Caco-2 (cell line): ENCODE measurements around the gene DDRGK1. TPM values are rescaled to one million over a fixed set of nuclear protein-coding genes. Genes with fewer than 3 reads are reported as not detected.
A peak's percentile ranks its signal among the peaks of the same experiment; 100 is the strongest.

Experiments used
- BruUV-seq: library from RNA; stranded (reverse); fragments of 400-500 nt; replicated peaks from 2 replicates; lab custom pipeline; 2021; lab: Mats Ljungman, UMichigan
- CTCF ChIA-PET: fragments of 300-600 bp; sonication (Branson Sonifier 250); formaldehyde crosslinking; loops from one replicate; lab custom pipeline; 2022; ENCODE audit warnings: antibody characterized with exemption; lab: Charles Lee
- POLR2A ChIA-PET: fragments of 300-600 bp; sonication (Branson Sonifier 250); formaldehyde crosslinking; loops from one replicate; lab custom pipeline; 2022; ENCODE audit warnings: antibody characterized with exemption; lab: Charles Lee
- DNase-seq, 2 experiments: peaks; one replicate each; pipeline versions ENCODE4 v3.0.0 to v3.0.0-alpha.2; 2020 to 2022
- H3K27me3 ChIP-seq: replicated peaks from 2 replicates; pipeline ENCODE4 v1.6.0; 2011; ENCODE audit warnings: low read length; ENCODE audit not compliant: control insufficient read depth, insufficient read depth
- H3K36me3 ChIP-seq: 2 replicates; pipeline ENCODE4 v1.5.1; 2011; ENCODE audit warnings: low read length; ENCODE audit not compliant: control insufficient read depth, insufficient read depth
- H3K4me1 ChIP-seq: fragments of 250-450 bp; sonication (Bioruptor Pico); 2 replicates; pipeline ENCODE4 v1.5.1; 2020; ENCODE audit warnings: mild to moderate bottlenecking
- H3K4me3 ChIP-seq: 2 replicates; pipeline ENCODE4 v1.5.1; 2011; ENCODE audit warnings: low read depth, mild to moderate bottlenecking, control low read depth, low read length
- H3K9me3 ChIP-seq: fragments of 250-450 bp; sonication (Bioruptor Pico); 2 replicates; pipeline ENCODE4 v1.5.1; 2020; ENCODE audit warnings: mild to moderate bottlenecking, moderate library complexity
- H3K27ac Mint-ChIP-seq: one replicate; pipeline ENCODE4 v1.8.0; 2022; ENCODE audit warnings: mixed read lengths; ENCODE audit not compliant: unreplicated experiment
- H3K27me3 Mint-ChIP-seq: one replicate; pipeline ENCODE4 v1.8.0; 2022; ENCODE audit warnings: mixed read lengths; ENCODE audit not compliant: insufficient read depth, unreplicated experiment
- H3K36me3 Mint-ChIP-seq: one replicate; pipeline ENCODE4 v1.8.0; 2022; ENCODE audit warnings: mild to moderate bottlenecking, mixed read lengths; ENCODE audit not compliant: insufficient read depth, unreplicated experiment
- H3K4me1 Mint-ChIP-seq: one replicate; pipeline ENCODE4 v1.8.0; 2022; ENCODE audit warnings: low read depth, mixed read lengths; ENCODE audit not compliant: unreplicated experiment
- H3K4me3 Mint-ChIP-seq: one replicate; pipeline ENCODE4 v1.8.0; 2022; ENCODE audit warnings: mild to moderate bottlenecking, moderate library complexity, mixed read lengths; ENCODE audit not compliant: unreplicated experiment
- H3K9me3 Mint-ChIP-seq: one replicate; pipeline ENCODE4 v1.8.0; 2022; ENCODE audit warnings: mixed read lengths; ENCODE audit not compliant: unreplicated experiment
- intact Hi-C: fragments of 100-400 bp; cut with micrococcal nuclease; formaldehyde crosslinking; loops from one replicate; pipeline ENCODE4 v1.10.0; 2022; ENCODE audit not compliant: unreplicated experiment
- total RNA-seq: library from RNA; stranded (reverse); gene quantifications from 2 replicates; pipeline ENCODE4 v1.2.3, GENCODE V29; 2022
- TF ChIP-seq, protein P1 (sequence below), 2 experiments: fragments of 200-600 bp in 1 of 2; IDR thresholded peaks; 1 replicate in 1 of 2; 2 replicates in 1 of 2; pipeline versions ENCODE4 v1.5.1 to v1.8.0; 2011 to 2022; ENCODE audit warnings: antibody characterized with exemption in 1 of 2, control low read depth in 1 of 2, inconsistent platforms in 1 of 2, low read depth in 1 of 2, low read length in 1 of 2, mild to moderate bottlenecking in 1 of 2, moderate library complexity in 1 of 2; ENCODE audit not compliant: insufficient read depth in 1 of 2, severe bottlenecking in 1 of 2, unreplicated experiment in 1 of 2

Gene DDRGK1
- total RNA-seq, 1 experiment from 2014 or later: 84.8 TPM

DNA sequence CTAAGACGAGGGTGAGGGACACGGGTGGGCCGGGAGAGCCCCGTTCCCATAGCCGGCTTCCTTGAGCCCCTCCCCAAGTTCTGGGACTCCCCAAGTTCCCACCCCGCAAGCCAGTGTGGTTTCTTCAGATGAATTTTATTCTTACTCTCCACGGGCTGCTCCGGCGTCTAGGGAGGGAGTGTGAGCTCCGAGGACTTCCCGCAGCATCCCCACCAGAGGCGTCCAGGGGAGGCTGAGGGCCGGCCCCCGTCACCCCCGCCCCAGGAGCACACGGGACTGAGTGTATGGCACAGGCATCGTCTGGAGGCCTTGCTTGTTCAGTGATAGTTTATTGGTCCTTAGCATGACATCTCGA is 44.5 kb upstream of the DDRGK1 start:
- H3K27me3 ChIP-seq: no peaks in the 10 kb centered on the region
- Mint-ChIP-seq H3K27ac (no peak overlapping the region), H3K4me1 (peaks cover 17% of the 10 kb centered on the region), H3K27me3 (no peaks in the 10 kb centered on the region), H3K9me3 (no peaks in the 10 kb centered on the region), H3K36me3 (no peaks in the 10 kb centered on the region), H3K4me3 (peak overlapping the region; percentile 48)
- no peaks in the 10 kb centered on the region for H3K36me3 ChIP-seq
- no peaks in the 10 kb centered on the region for H3K4me1 ChIP-seq
- peak overlapping the region; percentile 28 for H3K4me3 ChIP-seq
- BruUV-seq: no TSS peak
- TF ChIP-seq, protein P1, sequence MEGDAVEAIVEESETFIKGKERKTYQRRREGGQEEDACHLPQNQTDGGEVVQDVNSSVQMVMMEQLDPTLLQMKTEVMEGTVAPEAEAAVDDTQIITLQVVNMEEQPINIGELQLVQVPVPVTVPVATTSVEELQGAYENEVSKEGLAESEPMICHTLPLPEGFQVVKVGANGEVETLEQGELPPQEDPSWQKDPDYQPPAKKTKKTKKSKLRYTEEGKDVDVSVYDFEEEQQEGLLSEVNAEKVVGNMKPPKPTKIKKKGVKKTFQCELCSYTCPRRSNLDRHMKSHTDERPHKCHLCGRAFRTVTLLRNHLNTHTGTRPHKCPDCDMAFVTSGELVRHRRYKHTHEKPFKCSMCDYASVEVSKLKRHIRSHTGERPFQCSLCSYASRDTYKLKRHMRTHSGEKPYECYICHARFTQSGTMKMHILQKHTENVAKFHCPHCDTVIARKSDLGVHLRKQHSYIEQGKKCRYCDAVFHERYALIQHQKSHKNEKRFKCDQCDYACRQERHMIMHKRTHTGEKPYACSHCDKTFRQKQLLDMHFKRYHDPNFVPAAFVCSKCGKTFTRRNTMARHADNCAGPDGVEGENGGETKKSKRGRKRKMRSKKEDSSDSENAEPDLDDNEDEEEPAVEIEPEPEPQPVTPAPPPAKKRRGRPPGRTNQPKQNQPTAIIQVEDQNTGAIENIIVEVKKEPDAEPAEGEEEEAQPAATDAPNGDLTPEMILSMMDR (IDR thresholded peaks at IDR 0.05; ENCODE audit: insufficient read depth in 1 of 2, low read depth in 1 of 2, low read length in 1 of 2, severe bottlenecking in 1 of 2, unreplicated experiment in 1 of 2): no peak
- intact Hi-C loops: no loop called here
- POLR2A ChIA-PET: no interaction called here
- no peaks in the 10 kb centered on the region for H3K9me3 ChIP-seq
- no peak for DNase-seq
- CTCF ChIA-PET: interaction anchor here (1.6 to 1.8 kb wide), 2 partner anchors 14 to 15 kb away, joined by 3 to 5 read pairs; no protein-coding TSS in a partner anchor

DNA sequence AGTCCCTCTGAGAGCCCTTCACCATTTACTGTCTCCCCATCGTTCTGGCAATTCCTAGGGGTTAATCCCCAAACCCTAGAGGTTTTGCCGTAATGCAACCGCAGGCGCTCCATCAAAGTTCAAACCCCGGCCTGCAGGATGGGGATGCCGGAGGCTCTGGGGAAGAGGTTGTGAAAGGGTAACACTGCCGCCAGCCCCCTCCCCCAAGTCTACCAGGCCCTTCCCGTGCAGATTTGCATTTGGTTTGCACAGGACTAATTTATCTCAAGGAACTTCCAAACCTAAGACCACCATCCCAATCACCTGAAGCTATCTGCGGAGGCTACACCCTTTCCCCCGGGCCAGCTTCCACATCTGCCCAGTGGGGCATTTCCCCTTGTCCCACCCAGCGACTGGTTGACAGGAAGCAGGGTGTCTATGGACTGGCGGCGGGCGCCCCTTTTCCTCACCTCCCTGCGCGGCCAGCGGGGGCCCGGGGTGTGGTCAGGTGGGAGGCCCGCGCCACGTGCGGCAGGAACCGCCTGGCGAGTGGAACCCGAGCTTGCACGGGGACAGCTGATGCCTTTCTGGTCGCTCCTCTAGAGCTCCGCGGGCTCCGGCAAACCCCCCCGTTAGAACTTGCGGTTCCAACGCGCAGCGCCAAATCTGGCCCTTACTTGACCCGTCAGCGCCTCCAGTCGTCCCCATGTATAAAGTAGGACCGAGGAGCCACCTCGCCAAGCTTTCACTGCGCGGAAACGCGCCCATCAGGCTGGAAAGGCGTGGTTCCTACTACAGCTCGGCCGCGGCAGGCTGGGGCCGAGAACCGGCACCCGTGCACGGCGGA is 43.9 kb upstream of the DDRGK1 start:
- no TSS peak for BruUV-seq
- intact Hi-C loops: no loop called here
- no peaks in the 10 kb centered on the region for H3K27me3 Mint-ChIP-seq
- H3K36me3 Mint-ChIP-seq: no peaks in the 10 kb centered on the region
- Histone ChIP-seq H3K27me3 (no peaks in the 10 kb centered on the region), H3K9me3 (no peaks in the 10 kb centered on the region), H3K36me3 (no peaks in the 10 kb centered on the region), H3K4me3 (peak overlapping the region; percentile 28), H3K4me1 (no peaks in the 10 kb centered on the region)
- H3K9me3 Mint-ChIP-seq: no peaks in the 10 kb centered on the region
- H3K4me1 Mint-ChIP-seq: peaks cover 18% of the 10 kb centered on the region
- no peak overlapping the region for H3K27ac Mint-ChIP-seq
- TF ChIP-seq, protein P1 (IDR thresholded peaks at IDR 0.05; ENCODE audit: insufficient read depth in 1 of 2, low read depth in 1 of 2, low read length in 1 of 2, severe bottlenecking in 1 of 2, unreplicated experiment in 1 of 2): no peak
- no peak for DNase-seq
- peak overlapping the region; percentile 48 for H3K4me3 Mint-ChIP-seq
- ChIA-PET POLR2A (no interaction called here), CTCF (interaction anchor here (1.8 kb wide), 1 partner anchor 15 kb away, joined by 3 read pairs; no protein-coding TSS in a partner anchor)

DNA sequence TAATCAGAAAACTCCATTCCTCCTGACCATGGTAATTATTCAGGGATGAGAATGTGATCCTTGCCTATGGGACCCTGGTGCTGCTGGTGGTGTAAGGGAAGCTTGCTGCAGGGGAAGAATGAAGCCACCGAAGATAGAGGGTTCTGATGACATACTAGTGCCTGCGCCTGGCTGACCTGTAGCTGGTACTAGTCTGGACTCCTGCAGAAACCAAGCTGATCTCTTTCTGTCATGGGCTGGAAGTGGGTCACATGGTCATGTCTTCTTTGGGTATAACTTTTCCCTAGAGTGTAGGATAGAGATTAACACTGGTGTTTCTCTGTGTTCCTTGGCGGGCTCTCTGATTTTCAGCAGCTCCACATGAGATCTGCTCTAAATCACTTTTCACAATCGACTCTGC is 43.2 kb upstream of the DDRGK1 start:
- intact Hi-C loops: no loop called here
- no peaks in the 10 kb centered on the region for H3K36me3 ChIP-seq

More for the DNA sequence above, 43.2 kb upstream of the DDRGK1 start:
- no TSS peak for BruUV-seq
- no peak for DNase-seq
- Mint-ChIP-seq H3K4me1 (peaks cover 18% of the 10 kb centered on the region), H3K27ac (no peak overlapping the region), H3K4me3 (no peak overlapping the region), H3K27me3 (no peaks in the 10 kb centered on the region), H3K9me3 (no peaks in the 10 kb centered on the region), H3K36me3 (no peaks in the 10 kb centered on the region)
- CTCF ChIA-PET: interaction anchor here (1.8 kb wide), 1 partner anchor 16 kb away, joined by 3 read pairs; no protein-coding TSS in a partner anchor
- Histone ChIP-seq H3K4me1 (no peaks in the 10 kb centered on the region), H3K27me3 (no peaks in the 10 kb centered on the region), H3K4me3 (no peak overlapping the region), H3K9me3 (no peaks in the 10 kb centered on the region)
- POLR2A ChIA-PET: interaction anchor here (0.6 kb wide), 1 partner anchor 698 kb away, joined by 8 read pairs; no protein-coding TSS in a partner anchor
- TF ChIP-seq, protein P1 (IDR thresholded peaks at IDR 0.05; ENCODE audit: insufficient read depth in 1 of 2, low read depth in 1 of 2, low read length in 1 of 2, severe bottlenecking in 1 of 2, unreplicated experiment in 1 of 2): no peak
